Progenitor cell of endocrine pancreas (in vitro differentiated cells): ENCODE results near the gene MAP4K4. TPM values are rescaled to one million over a fixed set of nuclear protein-coding genes. Genes with fewer than 3 reads are reported as not detected.

Experiments used
- DNase-seq: peaks from one replicate; pipeline ENCODE4 v3.0.0; 2021; ENCODE audit warnings: low spot score; ENCODE audit not compliant: unreplicated experiment
- H3K27ac Mint-ChIP-seq: 2 replicates; pipeline ENCODE4 v1.8.0; 2021; ENCODE audit warnings: mild to moderate bottlenecking, moderate library complexity, mixed read lengths
- H3K27me3 Mint-ChIP-seq: 2 replicates; pipeline ENCODE4 v1.8.0; 2021; ENCODE audit warnings: mixed read lengths
- H3K36me3 Mint-ChIP-seq: 2 replicates; pipeline ENCODE4 v1.8.0; 2022; ENCODE audit warnings: mixed read lengths; ENCODE audit not compliant: insufficient read depth
- H3K4me1 Mint-ChIP-seq: 2 replicates; pipeline ENCODE4 v1.8.0; 2021; ENCODE audit warnings: low read depth, mixed read lengths
- H3K4me3 Mint-ChIP-seq: 2 replicates; pipeline ENCODE4 v1.8.0; 2021; ENCODE audit warnings: low read depth, mild to moderate bottlenecking, moderate library complexity, mixed read lengths
- H3K9me3 Mint-ChIP-seq: 2 replicates; pipeline ENCODE4 v1.8.0; 2021; ENCODE audit warnings: low read depth, mixed read lengths
- CTCF ChIP-seq: fragments of 200-600 bp; sonication (generic); IDR thresholded peaks from one replicate; pipeline ENCODE4 v1.5.0; 2021; ENCODE audit warnings: antibody characterized with exemption, mild to moderate bottlenecking; ENCODE audit not compliant: unreplicated experiment
- total RNA-seq: library from RNA; stranded (reverse); gene quantifications from 2 replicates; pipeline ENCODE4 v1.2.1, GENCODE V29; 2021

MAP4K4 gene
- total RNA-seq, 1 donor from 2014 or later, result 171 TPM

- DNase-seq, result no peak
- no peaks in the 10 kb centered on the region for H3K27me3 Mint-ChIP-seq
- peaks cover 10% of the 10 kb centered on the region for H3K9me3 Mint-ChIP-seq
- no peak overlapping the region for H3K4me3 Mint-ChIP-seq
- no peak overlapping the region for H3K27ac Mint-ChIP-seq
- peaks cover 24% of the 10 kb centered on the region for H3K36me3 Mint-ChIP-seq
- TF ChIP-seq CTCF, result no peak
- H3K4me1 Mint-ChIP-seq, result peaks cover 29% of the 10 kb centered on the region
Observed at GRCh38 chr2:101706121-101706818, 8.8 kb downstream of the MAP4K4 start.

DNA sequence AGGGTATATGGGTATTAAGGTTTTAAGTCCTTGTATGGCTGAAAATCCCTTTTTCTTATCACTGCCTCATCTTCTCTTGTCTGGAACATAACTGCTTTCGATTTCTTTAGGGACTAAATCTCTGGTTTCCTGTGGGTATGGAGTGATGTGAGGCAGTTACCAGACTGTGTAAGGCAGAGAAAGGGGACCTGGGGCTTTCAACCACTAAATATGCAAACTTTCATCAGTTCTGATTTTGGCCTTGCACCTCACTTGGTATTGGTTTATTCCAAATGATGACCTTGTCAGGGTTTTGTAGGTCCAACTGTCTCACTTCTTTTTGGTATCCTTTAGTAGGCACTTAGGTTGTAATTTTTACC, 9.3 kb downstream of the MAP4K4 start:
- H3K27ac Mint-ChIP-seq, result no peak overlapping the region
- no peak for DNase-seq
- TF ChIP-seq CTCF, result no peak
- peaks cover 28% of the 10 kb centered on the region for H3K4me1 Mint-ChIP-seq
- H3K4me3 Mint-ChIP-seq, result no peak overlapping the region
- peaks cover 22% of the 10 kb centered on the region for H3K36me3 Mint-ChIP-seq
- H3K9me3 Mint-ChIP-seq, result peaks cover 10% of the 10 kb centered on the region
- H3K27me3 Mint-ChIP-seq, result no peaks in the 10 kb centered on the region

DNA sequence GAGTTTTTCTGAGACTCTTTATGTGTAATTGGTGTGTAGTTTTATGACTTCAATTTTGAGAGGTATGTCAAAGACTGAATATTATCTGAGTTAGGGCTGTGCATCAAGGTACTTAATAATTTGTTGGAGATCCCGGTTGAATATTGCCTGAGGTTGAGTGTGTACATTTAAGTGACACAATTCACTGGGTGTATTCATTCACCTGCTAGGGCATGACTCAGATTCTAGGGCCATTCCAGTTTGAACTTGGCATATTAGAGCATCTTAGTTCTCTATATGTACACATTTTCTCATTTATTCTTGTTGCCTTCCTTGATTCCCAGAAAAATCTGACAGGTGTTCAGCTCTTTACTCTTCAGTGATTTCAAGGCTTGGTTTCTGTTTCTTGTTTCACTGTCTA, 12.5 kb downstream of the MAP4K4 start:
- Mint-ChIP-seq H3K9me3 (peaks cover 5% of the 10 kb centered on the region), H3K27me3 (no peaks in the 10 kb centered on the region), H3K4me1 (peaks cover 22% of the 10 kb centered on the region), H3K36me3 (peaks cover 10% of the 10 kb centered on the region), H3K27ac (no peak overlapping the region), H3K4me3 (no peak overlapping the region)
- DNase-seq, result no peak
- TF ChIP-seq CTCF, result no peak

DNA sequence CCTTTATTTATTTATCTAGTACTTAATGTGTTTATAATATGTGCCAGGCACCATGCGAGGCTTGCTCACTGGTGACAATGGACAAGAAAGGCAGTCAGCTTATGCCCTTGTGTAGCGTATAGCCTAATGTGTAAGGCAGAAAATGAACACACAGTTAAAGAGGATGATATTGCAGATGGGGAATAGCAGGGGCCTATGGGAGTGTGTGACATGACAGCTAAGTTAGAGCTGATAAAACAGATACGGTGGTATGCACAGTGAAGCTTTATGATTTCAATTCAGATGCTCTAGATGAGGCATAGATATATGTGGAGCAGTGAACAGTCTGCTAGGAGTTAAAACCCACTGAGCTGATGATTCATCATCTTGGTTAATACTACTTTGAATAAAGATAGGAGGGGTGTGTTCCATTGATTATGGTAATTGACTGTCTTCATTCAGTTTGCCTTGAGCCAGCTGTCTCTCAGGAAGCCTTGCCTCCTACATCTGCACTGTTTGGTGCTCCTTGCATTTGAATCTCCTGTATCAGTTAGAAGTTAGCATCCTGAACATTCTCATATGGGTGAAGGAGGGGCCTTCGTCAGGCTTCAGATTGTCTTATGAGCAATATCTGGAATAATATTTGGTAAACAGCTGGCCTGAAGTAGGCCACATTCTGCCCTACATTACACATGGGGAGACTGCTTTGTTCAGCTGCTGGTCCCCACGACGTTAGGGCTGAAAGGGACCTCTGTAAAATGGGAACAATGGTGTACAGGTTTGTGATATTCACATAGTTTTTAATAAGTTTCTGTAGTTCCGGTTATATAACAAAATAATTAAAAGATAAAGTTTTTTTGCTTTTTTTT, 13.2 kb downstream of the MAP4K4 start:
- Mint-ChIP-seq H3K27me3 (no peaks in the 10 kb centered on the region), H3K27ac (peak overlapping the region; percentile 53), H3K4me1 (peaks cover 22% of the 10 kb centered on the region), H3K9me3 (peaks cover 5% of the 10 kb centered on the region), H3K36me3 (peaks cover 10% of the 10 kb centered on the region), H3K4me3 (no peak overlapping the region)
- no peak for DNase-seq
- TF ChIP-seq CTCF, result no peak

DNA sequence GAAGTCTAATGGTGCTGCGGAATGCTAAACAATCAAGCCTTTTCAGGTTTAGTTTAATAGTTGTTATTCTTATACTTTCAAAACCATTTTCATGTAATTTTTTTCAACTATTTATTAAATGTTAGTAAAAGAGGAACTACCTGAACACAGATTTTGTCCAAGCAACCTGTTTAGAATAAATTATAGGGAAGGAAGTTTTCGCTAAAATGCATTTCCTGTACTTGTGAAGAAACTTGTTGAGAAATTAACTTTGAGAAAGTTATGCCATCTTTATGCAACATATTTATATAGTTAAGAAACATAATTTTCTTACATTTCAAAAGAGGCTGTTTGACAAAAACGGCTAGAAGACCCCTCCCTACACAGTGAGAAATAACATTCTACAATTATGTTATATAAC, 16.6 kb downstream of the MAP4K4 start:
- Mint-ChIP-seq H3K27ac (no peak overlapping the region), H3K4me1 (peaks cover 20% of the 10 kb centered on the region), H3K4me3 (no peak overlapping the region), H3K9me3 (no peaks in the 10 kb centered on the region), H3K27me3 (no peaks in the 10 kb centered on the region), H3K36me3 (peaks cover 4% of the 10 kb centered on the region)
- no peak for DNase-seq
- TF ChIP-seq CTCF, result no peak
